MM.1S (cell line): Measurements from ENCODE around the gene HARS1.

Experiments
- CTCF ChIP-seq: fragments of 300-600 bp; sonication (generic); IDR thresholded peaks from 2 replicates; pipeline ENCODE4 v1.5.1; 2016; ENCODE audit warnings: antibody characterized with exemption, low read length, mixed read lengths
- EZH2phosphoT487 ChIP-seq: fragments of 300-600 bp; sonication (generic); IDR thresholded peaks from 2 replicates; pipeline ENCODE4 v1.6.1; 2018; ENCODE audit warnings: antibody characterized with exemption, low read length

- TF ChIP-seq CTCF (no peak), EZH2phosphoT487 (no peak)
These were observed 26.6 kb downstream of the HARS1 start, which contains the start of gene WDR55 for GRCh38 chr5:140664359-140665119.
